SK-N-SH (cell line): ENCODE measurements around the gene SCAMP5.

Experiments used
- CTCF ChIP-seq: fragments of 200-600 bp; sonication (generic); IDR thresholded peaks from 2 replicates; pipeline ENCODE4 v1.6.1; 2017; ENCODE audit warnings: antibody characterized with exemption, mild to moderate bottlenecking, moderate library complexity
- EZH2phosphoT487 ChIP-seq: fragments of 200-600 bp; sonication (generic); IDR thresholded peaks from 2 replicates; pipeline ENCODE4 v1.6.1; 2017; ENCODE audit warnings: low read depth, mixed run types, mild to moderate bottlenecking, antibody characterized with exemption, moderate library complexity, borderline replicate concordance
- FOXM1 ChIP-seq: IDR thresholded peaks from 2 replicates; pipeline ENCODE4 v1.4.0; 2012; ENCODE audit warnings: low read depth, mild to moderate bottlenecking
- GABPA ChIP-seq: IDR thresholded peaks from 2 replicates; pipeline ENCODE4 v1.4.0; 2012; ENCODE audit warnings: low read depth, mild to moderate bottlenecking
- GATA2 ChIP-seq: sonication (generic); formaldehyde crosslinking; IDR thresholded peaks from 2 replicates; pipeline ENCODE4 v1.5.0; 2020; ENCODE audit warnings: mild to moderate bottlenecking, missing genetic modification reagents
- MXI1 ChIP-seq: IDR thresholded peaks from 2 replicates; pipeline ENCODE4 v1.6.1; 2012; ENCODE audit warnings: mild to moderate bottlenecking, low read depth, low read length, improper control_type of control experiment
- RAD21 ChIP-seq: IDR thresholded peaks from 2 replicates; pipeline ENCODE4 v1.6.1; 2012; ENCODE audit warnings: mild to moderate bottlenecking, low read length
- TAF1 ChIP-seq: IDR thresholded peaks from 2 replicates; pipeline ENCODE4 v1.6.1; 2012; ENCODE audit warnings: low read depth, mild to moderate bottlenecking, low read length, moderate library complexity, borderline replicate concordance
- TF ChIP-seq, protein P1 (sequence below): fragments of 150-350 bp; IDR thresholded peaks from 2 replicates; pipeline ENCODE4 v1.6.1; 2017; ENCODE audit warnings: antibody characterized with exemption, low read length, low read depth, borderline replicate concordance

DNA sequence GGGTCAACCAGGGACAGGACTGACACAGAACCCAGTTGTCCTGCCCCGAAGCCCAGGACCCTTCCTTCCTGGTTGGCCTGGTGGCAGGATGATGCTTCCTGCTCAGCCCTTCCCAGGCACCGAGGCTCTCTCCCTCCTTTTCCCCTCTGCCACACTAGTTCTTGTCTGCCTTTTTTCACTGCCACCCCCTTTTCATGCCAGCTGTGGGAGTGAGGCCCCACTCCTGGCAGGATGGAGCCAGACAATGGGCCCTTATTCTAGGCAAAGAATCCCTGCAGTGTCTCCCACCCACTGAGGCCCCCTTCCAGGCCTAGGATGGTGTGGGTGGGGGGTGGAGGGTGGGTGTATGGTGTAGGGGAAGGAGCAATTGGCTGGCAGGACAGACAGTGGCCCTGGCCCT lies 1.1 kb upstream of the SCAMP5 start:
- no peak for TF ChIP-seq GABPA
- TF ChIP-seq CTCF, result no peak
- TF ChIP-seq TAF1, result no peak
- TF ChIP-seq EZH2phosphoT487, result no peak
- TF ChIP-seq, protein P1, sequence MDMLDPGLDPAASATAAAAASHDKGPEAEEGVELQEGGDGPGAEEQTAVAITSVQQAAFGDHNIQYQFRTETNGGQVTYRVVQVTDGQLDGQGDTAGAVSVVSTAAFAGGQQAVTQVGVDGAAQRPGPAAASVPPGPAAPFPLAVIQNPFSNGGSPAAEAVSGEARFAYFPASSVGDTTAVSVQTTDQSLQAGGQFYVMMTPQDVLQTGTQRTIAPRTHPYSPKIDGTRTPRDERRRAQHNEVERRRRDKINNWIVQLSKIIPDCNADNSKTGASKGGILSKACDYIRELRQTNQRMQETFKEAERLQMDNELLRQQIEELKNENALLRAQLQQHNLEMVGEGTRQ, result no peak
- no peak for TF ChIP-seq FOXM1
- no peak for TF ChIP-seq RAD21
- TF ChIP-seq MXI1, result no peak
- TF ChIP-seq GATA2 (CRISPR knock-in tag), result no peak
